GM18517 (cell line): ENCODE measurements around the gene FBXW4.

Experiments
- ATAC-seq: cut with Tn5 transposase; IDR thresholded peaks from one replicate; pipeline ENCODE4 v1.9.1; 2021; ENCODE audit warnings: mild to moderate bottlenecking, moderate library complexity; ENCODE audit not compliant: unreplicated experiment

The FBXW4 gene

DNA sequence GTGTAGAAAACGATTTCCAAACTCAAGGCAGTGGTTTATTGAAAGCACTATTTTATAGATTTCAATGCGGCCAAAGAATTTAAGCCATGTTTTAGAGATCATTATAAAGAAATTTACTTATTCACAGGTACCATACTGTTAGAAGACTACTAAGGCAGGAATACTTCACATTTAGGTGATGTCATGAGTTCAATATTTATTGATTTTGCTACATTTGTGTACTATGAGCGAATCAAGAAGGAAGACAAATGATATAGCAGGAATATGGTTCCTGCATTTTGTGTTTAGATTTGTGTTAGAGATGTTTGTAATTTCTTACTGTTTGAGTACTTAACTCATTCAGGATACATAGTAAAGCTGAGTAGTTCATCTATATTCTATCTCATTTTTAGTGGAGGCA, 1.7 kb upstream of the FBXW4 start:
- no peak for ATAC-seq

DNA sequence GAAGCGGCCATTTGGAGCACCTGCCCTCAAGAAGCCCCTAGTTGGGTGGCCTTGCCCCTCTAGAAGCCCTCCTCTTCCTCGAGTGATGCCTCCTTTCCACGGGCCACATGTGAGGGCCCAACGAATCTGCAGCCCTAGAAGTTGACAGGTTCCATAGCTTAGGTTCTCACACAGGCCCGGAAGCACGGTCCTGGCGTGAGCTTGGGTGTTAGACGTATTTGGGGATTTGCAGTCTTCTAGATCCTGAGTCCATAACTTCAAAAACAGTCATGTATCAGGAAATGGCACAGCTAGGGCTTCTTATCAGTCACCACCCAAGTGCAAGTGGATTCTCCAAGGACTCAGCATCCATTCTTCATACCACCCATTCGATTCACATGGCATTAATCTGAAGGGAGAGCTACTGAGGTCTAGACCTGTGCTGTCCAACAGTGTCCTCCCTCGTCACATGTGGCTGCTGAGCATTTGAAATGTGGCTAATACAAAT, 477 bp upstream of the FBXW4 start:
- no peak for ATAC-seq

DNA sequence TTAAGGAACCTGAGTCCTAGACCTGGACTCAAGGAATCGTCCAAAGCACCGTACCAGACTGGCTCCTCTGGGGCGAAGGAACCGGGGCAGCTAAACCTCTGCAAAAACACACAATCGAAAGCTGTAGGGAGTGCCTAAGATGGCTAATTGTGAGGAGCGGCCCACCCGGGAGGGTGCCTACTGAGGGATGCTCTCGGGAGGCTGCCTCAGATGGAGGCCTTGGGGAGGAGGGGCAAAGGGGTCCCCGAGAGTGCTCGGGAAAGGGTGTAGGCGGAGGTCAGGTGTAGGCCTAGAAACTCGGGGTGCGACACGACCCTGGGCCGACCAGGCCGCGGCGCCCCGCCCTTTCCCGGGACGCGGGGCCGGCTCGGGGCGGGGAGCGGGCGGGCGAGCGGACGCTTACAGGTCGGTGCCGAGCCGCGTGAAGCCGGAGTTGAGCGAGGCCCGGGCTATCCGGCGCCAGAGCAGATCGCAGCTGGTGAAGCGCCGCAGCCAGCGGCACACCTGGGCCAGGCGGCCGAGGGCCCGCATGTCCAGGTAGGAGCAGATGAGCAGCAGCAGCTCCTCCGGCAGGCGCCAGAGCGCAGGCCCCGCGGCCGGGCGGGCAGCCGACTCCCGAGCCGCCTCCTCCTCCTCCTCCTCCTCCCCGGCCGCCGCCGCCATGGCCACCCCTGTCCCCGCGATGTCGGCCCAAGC, 844 bp downstream of the FBXW4 start:
- peak; percentile 59 for ATAC-seq

DNA sequence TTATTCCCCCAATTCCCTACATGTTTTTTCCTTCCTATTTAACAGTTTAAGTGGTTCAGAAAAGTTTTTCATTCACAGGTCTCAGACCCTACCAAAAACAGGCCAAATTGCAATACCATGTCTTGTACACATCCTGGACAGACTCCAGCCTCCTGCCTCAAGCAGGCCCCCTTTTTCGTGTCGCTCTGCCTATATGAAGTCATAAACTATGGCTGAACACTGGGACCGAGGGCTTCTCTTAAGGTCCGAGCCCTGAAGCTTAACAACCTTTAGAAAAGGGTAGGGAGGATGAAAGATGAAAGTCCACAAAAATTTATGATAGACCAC, 1.4 kb downstream of the FBXW4 start:
- peak; percentile 31 for ATAC-seq

DNA sequence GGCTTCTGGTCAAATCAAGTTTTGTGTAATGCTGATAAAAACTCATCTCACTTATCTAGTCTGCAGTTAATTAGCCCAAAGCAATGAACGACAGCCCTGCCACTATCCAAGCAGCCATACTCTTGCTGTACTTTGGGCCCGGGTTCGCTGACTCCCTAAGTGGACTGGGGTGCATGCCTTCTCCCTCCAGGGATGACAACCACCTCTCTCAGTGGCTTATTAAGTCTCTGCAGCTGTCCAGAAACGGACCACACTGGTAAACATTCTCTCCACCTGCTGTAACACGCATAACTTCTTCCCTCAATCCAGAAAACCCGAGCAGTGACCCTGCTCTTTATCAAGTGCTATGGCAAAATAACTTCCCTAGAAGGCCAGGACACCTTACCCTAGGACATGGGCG, 3.9 kb downstream of the FBXW4 start:
- ATAC-seq: no peak

DNA sequence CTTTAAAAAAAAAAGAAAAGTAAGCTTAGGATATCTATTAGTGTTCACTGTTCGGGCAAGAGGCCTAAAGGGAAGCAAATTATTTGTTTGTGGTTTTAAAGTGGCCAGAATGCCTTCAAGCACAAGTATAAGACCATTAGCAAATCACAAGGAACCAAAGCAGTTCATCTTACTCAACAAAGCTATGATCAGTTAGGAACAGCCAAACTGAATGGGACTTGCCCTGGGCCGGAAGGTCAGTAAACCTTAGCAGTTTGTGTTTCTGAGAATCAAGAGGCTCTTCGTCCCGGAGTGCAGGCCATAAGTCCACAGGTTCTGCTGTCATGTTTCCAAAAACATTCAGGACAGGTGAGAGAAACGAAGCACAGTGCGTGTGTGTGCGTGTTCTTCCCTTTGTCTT, 4.5 kb downstream of the FBXW4 start:
- no peak for ATAC-seq

DNA sequence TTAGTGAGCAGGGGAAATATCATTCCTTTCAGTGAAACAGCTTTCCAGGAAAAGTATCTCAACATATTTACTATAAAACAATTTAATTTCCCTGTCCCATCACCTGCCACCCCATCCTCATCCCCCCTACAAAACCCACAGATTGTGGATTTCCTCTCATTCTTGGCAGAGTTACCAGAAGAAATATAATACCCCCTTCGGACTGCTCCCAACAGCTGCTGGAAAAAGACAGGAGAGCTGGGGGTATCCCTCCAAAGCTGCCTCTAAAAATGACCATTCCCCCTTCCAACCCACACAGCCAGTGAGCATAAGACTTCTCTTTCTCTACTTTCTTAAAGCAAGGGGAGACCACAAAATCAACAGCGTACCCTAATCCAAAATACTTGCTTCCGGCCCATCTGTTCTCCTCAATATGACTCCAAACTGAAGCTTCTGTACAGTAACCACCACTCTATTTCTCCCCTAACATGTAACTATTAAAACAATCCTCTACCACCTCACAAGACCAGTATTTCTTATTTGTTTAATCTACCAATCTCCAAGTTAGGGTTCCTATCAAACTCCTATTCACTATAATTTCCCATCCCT, 7.8 kb downstream of the FBXW4 start:
- no peak for ATAC-seq

DNA sequence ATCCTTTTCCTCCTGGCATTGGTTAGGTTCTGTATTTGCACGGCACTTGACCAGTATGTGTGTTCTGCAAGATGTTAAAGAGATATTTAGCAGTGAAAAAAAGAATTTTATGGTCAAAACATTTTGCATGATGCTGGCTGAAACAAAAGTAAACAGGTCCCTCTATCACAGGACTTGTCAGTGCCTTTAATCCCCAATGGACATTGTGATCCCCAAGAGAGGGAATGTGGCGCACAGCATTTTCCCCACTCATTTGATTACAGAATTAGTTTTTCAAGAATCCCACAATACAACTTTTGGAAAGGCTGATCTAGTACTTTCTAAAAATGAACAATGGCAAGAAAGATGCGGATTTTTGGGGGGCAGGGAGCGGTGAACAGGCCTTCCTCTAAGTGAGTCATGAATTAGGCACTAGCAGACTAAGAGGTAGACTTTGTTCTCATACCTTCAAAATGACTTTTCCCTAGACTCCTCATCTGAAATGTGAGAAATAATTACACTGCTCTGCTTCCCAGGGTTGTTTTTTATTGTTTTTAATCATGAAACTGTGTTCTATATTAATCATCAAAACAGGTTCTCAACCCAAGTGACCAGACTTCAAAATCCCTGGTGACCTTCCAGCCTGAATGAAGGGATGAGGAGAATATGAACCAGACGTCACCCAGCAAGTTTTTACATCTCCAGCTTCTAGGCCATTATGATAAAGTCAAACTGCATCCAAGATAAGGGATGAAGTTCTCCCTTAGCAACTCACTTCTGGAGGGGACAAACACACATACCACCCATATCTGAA, 8.6 kb downstream of the FBXW4 start:
- ATAC-seq: no peak

DNA sequence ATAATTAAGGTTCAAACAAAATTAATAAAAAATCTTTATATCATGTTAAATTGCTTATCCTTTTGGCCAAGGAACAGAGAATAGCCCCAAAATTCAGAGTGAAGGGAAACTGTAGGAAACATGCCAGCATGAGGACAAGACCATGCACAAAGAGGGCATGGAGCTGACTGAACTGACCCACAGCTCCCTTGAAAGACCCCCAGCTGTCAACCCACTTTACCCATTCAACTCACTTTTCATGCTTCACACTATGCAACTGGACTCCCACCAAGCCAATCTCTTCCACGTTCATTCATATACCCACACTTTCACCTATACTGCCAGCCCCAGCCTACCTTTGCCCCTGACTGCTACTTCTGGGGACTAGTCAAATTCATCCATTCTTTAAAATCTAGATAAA, 10.2 kb downstream of the FBXW4 start:
- no peak for ATAC-seq

DNA sequence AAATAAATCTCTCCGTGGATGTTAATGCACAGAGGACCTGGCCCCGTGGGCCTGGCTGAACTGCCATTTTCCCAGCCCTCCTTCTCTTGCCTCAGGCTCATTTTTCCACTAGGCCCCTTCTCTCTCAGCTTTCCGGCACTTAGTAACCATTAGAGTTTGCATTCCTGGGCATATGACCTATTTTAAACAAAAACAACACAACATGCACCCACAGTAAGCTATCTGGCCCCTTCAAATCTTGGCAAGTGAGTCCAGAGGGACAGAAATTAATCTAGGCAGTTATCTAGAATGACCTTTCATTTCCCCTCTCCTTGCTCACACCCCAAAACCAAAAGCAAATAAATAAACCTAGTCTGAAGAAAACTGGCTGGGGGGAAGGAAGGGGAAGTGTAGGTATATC, 11.7 kb downstream of the FBXW4 start:
- ATAC-seq: no peak

DNA sequence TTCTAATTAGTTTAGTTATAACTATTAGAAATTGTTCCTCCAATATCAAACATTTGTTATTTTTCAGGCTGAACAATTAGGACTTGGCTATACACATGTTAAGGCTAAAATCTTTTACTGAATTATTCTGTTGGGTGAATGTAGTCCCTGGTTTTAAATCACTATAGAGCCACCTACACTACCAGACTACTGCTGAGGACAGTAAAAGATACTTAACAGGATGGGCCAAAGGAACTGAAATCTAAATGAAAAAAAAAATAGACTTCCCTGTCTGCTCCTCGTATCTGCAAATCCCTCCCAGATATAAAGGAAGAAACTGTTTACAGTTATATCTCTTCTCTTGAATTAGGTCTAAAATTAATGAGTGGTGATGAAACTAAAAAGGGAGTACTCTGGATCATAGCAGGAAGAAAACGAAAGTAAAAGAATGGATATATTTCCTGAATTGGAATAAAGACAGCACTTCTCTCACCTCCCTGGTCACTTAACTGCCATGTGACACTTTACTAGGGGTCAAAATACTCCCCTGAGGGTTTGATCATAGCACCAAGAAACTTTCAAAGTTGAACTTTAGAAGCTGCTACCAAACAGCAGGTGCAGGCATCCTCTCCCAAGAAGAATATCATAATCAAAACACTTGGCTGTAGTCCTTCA, 12.7 kb downstream of the FBXW4 start:
- no peak for ATAC-seq

DNA sequence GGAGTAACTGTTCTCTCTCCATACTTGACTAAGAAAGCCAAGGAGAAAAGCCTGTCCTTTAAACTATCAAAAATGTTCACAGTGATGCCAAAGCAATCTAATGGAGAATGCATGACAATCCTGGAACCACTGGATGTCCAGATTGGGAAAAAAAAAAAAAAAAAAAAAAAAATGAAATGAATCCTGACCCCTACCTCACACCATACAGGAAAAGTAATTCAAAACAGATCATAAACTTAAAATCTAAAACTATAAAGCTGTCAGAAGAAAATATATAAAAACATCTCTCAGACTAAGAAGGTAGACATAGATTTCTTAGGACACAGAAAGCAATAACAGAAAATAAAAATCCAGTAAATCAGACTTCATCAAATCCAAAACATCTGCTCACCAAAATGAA, 18.4 kb downstream of the FBXW4 start:
- no peak for ATAC-seq

DNA sequence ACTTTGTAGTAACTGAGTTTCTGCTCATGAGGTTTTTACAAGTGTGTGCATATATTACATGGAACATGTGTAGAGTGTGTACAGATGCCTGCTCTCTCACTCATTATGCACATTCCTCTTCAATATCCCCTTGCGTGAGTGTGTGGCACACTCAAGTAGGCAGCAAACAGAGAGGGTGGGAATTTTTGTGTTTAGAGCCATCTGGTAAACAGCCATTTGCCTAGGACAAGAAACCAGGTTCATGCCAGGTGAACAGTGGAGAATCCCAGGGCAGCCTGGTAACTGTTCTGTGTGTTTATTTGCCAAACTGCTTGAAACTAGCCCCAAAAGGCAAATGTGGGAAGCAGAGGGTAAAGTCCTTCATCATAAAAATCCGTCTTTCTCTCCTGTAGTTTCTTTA, 19.9 kb downstream of the FBXW4 start:
- no peak for ATAC-seq

DNA sequence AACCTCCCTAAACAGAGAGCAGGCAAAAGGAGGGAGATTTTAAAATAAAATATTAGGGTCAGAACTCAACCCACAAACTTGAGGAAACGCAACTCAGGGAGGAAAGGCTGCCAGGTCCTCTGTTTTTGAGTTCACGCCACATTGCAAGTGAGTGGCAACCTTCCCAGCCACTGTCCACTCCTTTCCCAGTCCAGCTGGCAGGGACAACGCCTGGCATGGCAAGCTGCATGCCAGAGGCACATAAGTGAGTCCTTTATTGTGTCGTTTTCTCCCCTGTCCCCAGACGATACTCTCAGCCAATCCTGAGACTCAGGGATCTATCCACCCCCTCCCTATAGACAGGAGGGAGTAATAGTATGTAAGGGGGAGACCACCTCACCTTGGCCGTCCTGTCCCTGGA, 22.4 kb downstream of the FBXW4 start:
- no peak for ATAC-seq

DNA sequence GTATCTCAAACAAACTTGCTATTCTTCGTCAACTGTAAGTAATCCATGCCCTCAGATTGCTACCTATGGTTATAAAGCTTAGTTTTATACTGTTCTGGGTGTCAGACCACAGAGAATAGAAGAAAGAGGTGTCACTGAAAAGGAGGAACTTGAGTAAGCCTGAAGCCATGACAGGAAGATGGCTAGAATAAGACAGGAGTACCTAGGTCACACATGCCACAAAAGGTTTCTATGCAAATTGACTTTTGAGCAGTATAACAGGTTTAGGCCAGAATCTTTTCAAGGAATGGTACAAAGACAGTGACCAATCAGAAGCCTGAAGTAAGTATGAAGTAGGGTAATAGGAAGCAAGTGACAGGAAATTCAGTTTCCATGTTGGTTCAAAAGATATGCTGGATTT, 23.5 kb downstream of the FBXW4 start:
- ATAC-seq: no peak

DNA sequence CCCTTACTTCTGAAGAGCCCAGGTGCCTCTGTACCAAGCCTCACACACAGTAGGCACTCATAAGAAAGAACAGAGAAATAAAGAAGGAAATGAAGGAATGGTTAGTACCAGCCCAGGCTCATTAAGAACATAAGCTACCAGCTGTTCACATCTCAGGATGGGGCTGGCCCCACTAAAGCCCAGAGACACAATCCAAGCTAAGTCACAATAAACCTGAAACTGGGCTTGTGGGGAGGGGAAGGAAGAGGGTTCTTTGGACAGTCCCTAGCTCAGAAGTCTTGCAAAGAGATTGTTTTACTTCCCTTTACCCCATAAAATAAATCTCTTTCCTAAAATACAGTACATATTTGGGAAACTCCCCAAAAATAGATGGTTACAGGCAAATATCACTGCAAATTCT, 24.3 kb downstream of the FBXW4 start:
- no peak for ATAC-seq

DNA sequence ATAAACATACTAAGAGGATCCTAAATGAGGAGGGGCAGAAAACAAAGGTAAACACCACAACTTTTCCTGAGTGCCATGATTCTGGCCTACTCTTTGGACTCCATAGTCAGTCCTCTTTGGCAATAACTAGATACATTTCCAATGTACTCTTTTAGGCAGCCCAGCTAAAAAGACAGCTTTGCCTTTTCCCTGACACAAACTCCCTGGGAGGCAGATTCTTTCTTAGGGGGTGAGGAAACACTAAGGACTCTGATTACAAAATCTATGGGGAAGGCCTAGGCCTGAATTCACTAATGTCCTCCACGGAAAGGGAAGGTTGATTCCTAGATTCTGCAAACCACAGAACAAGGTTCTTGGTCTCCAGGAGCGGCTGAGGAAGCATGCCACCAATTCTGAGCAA, 25.8 kb downstream of the FBXW4 start:
- no peak for ATAC-seq

DNA sequence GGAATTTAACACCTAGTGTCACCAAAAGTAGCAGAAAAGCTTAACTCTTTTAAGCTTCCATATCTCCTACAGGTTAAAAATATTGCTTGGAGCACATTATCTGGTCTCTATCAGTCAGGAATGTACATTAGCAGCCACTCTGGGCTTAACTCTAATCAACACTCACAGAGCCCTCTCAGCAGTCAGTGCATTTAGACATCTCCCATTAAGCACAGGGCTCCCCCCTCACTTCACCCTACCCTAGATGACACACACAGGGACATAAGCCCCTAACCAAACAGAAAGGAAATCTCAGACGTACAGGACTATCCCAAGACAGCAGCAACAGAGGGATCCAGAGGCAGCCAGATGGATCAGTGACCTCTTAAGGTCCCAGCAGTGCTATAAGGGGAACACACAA, 26.4 kb downstream of the FBXW4 start:
- ATAC-seq: no peak

DNA sequence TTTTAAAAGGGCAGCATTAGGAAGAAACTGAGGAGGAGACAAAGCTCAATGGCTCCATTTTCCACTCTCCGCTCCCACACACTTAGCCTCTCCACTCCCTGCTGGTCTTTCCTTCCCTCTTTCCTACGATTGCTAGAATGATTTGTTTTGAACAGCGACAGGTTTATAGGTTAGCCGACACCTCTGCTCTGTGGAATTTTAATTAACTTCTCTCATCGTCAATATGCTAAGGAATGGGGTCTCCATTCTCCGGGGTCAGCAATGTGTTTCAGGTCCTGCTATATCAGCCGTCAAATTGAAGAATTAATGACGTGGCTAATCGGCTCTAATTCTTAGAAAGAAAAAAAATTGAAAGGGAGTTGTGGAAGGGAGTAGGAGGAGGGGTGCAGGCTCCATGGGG, 28.9 kb downstream of the FBXW4 start:
- no peak for ATAC-seq

DNA sequence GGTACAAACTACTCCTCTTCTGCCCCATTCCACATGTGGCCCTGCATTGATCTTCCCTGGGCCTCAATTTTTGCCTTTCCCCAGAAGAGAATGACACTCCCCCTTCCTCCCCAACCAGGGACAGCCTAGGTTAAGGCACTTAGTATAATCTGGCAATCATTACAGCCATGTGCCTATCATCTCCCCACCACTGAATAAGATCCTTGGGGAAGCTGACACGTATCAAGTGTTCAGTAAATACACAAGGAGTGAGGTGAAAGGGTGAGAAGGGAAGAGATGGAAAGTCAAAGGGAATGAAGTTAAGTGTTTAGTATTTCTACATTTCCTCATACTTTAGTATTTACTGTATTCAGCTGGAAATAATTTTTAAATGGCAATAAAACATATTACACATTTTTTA, 31.9 kb downstream of the FBXW4 start:
- ATAC-seq: no peak

DNA sequence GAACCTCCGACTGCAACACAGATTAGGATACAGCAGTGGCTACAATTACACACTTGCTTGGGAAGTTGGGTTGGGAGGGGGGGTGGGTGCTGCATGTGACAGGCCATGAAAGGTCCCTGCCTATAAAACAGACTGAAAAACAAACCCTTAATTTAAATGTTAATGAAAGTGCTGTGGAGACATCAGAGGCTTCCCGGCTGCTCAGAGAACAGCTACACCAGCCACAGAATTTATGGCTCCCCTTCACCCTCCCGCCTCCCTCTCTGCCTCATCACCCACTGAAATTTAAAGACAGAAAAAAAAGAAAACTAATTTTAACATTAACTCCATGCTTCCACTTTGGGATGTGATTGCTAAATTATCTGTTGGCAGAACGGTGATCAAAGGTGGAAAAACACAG, 34.7 kb downstream of the FBXW4 start:
- ATAC-seq: no peak

DNA sequence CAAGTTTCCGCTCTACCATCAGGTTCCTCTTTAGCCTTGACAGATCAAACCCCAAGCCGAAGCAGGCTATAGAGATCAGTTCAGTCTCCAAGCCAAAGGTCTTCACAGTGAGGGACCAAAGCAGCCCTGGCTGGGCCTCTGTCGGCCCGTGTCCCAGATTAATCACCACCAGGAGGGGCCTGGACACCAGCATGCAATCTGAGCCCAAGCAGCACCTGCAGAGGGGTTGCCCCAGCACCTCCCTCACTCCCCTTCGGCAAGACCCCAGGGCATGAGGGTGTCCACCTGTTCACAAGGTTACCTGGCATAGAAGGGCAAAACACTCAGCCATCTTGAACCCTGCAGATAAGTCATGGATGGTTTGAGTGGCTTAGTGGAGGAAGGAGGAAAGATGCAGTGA, 36.0 kb downstream of the FBXW4 start:
- no peak for ATAC-seq
